Activated CD4-positive, alpha-beta T cell treated with anti-CD3 and anti-CD28 coated beads, Interleukin-2, amount 50 U/mL, for 24 hours (primary cell): ENCODE data around the gene HTRA3.

Experiments used
- DNase-seq, 2 donors: peaks; one replicate each; pipeline ENCODE4 v3.0.0-alpha.2; 2020; ENCODE audit warnings: low read depth in 1 of 2, low spot score in 1 of 2

HTRA3 gene

GRCh38 chr4:8278421-8279287 is 9.1 kb downstream of the HTRA3 start:
- DNase-seq, result no peak

- DNase-seq, result no peak
Measured at GRCh38 chr4:8279321-8280157, 10.0 kb downstream of the HTRA3 start.

DNA sequence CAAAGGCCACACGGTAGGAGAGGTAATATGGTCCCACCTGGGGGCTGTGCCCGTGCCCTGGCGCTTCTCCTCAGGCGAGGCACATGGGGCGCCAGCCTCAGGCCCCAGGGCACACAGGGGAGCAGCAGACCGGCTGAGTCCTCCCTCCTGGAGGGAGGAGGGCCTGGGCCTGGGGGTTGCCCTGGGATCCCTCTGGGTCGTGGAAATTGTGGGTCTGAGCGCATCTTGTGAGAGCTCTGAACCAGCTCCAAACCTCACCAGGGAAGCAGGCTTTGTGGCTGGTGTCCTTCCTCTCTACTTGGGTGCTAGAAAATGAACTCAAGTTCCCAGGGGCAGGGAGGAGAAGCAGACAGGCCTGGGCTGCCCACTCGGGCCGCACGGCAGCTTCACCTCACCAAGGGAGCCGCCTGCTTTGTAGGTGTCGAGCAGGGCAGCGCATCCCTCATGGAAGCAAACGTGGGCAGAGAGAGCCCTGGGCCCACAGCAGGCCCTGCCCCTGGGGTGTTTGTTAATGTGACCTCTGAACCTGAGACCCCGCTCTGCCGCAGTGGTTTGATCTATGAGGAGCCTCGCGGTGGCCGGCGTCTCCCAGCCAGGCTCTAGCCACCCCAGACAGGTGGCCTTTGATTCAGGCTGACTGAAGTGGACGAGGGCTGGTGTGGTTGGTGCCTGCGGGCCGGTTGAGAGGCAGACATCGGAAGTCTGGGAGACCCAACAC is 10.8 kb downstream of the HTRA3 start:
- DNase-seq, result no peak

DNA sequence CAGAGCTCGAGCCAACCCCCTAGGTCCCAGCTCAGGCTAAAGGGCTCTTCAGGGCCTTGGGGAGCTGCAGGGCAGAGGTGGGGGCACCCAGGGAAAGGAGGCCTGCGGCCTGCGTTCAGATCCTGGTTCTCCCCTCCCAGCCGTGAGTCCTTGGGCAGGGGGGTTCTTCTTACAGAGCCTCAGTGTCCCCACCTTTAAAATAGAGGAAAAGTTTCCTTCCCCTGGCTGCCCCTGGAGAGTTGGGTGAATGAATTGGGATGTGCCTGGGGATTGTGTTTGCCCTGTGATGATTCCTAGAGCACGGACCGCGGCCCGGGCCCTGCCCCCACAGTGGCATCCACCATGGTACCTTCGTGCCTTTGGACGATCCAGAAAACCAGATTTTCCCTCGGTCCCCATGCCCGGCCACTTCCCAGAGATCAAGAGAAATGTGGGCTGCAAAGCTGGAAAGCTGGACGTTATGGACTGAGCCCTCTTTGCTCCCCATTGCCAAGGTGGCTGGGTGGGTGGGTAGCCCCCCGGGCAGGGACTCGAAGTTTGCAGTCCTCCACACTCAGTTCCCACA is 11.4 kb downstream of the HTRA3 start:
- no peak for DNase-seq

DNA sequence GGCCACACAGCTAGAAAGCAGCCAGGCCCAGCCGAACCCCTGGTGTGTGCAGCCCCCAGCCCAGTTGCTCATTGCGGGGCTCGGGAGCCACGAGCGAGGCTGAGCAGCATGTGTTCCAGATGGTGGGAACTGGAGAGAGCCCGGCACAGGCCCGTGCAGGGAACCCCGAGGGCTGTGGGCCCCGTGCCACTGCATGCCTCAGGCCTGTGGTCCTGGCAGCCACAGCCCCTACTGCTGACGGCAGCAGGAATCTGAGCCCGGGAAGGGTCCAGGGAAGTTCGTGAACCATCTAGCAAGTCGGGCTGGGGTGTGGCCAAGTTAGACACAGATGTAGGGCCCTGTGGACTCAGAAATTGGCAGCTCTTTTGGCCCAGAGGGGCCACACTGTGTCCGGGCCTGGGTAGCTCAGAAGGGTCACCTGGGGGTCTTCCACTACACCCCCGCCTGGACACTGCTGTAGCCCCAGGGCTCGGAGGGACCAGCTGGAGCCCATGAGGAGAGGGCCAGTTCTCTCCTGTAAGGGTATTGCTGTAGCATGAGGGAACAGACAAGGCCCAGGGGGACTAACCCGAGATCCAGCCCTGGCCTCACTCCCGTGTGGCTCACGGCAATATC is 12.1 kb downstream of the HTRA3 start:
- DNase-seq, result no peak

- no peak for DNase-seq
Measured at GRCh38 chr4:8282134-8282641, 12.6 kb downstream of the HTRA3 start.

GRCh38 chr4:8282742-8283141 is 13.2 kb downstream of the HTRA3 start:
- no peak for DNase-seq

DNA sequence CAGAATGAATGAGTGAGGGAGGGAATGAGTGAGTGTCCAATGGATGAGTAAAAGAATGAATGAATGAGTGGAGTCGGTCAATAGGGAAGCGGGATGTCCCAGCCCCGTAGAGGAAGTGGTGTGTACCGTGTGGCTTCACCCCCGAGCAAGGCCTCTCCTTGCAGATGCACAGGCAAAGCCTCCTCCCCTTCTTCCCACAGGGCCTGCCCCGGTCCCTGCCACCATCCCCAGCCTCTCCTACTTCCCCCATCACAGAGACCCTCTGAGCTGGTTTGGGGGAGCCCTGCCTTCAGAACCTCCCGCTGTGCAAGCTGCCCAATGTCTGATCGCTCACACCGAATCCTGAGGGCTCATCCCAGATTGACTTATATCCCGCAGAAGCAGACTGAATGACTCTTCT is 13.6 kb downstream of the HTRA3 start:
- no peak for DNase-seq

DNA sequence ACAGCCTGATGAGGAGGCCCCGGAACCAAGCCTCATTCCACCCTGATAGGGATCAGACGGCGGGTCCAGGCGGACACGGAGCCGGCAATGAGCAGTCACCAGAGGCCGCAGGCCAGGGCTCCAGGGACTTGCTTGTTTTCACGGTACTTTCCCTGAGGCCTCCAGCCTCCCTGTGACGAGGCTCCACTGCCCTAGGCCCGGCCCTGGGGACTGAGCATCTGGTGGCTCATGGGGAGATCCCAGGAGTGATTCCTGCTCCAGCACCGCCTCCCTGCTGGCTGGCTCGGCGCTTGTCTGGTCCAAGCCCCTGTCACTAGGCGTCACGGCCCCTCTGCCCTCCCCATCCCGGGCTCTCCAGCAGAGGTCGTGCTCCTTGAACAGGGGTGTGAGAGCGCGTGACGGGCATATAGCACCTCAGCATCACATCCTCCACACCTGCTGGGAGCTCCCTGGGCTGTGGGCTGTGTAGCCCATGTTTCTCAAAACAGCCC is 14.1 kb downstream of the HTRA3 start:
- DNase-seq, result no peak

GRCh38 chr4:8284391-8284790 is 14.8 kb downstream of the HTRA3 start:
- DNase-seq, result no peak

DNA sequence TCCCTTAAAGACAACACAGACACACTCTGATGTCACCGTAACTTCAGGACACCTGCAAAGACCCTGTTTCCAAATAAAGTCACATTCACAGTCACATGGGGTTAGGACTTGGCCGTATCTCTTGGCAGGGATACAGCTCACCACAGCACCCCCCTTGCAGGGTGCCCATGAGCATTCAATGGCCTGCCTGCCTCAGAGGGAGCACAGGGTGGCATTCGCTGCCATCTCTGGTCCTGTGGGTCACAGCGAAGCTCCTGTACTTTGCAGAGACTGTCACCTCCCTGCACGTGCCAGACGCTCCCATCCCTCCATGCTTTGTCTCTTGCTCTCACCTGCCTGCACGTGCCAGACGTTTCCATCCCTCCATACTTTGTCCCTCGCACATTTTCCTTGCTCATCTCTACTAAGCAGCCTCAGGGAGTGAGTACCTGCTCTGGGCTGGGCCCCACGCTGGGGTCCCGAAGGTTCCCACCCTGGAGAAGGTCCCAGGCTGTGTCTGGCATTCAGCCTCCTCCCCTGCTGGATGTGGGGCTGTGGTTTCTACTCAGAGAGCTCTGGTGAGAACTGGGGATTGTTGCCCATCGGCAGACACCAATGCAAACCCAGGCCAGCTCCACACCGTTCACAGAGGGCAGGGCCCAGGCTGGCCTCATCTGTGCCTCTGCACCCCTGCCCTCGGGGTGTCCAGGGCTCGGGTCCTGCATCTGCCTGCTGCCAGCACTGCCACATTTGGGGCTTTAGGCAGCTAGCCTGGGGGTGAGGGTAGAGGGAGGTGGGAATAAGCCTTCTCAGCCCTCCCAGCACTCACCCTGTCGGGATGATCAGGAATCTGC is 15.8 kb downstream of the HTRA3 start:
- DNase-seq, result no peak

GRCh38 chr4:8285976-8286718 is 16.6 kb downstream of the HTRA3 start:
- DNase-seq, result no peak

DNA sequence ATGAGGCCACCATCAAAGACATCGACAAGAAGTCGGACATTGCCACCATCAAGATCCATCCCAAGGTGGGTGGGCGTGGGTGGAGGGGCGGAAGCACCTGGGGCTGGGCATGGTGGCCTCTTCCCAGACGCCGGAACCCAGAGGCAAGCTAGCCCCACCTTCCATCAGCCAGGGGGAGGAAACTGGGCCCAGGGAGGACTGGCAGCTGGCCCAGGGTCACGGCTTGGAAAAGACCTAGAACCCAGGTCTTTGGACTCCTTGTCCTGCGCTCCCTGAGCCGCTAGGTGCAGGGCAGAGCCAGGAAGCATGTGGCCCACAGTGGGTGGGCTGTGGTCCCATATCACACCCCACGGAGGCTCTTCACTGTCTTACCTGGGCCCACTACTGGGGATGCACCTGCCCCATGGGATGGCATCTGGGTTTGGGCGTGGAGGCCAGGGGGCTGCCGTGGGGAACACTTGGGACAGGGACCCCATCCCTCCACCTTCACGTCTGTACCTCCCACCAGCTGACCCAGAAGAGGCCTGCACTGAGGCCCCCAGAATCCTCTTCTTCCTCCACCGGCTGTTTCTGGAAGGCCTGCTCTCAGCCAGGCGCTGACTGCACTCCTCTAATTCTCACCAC is 17.3 kb downstream of the HTRA3 start:
- no peak for DNase-seq

- DNase-seq, result no peak
Measured at GRCh38 chr4:8287343-8288280, 18.1 kb downstream of the HTRA3 start.

GRCh38 chr4:8289151-8289750 is 19.7 kb downstream of the HTRA3 start:
- DNase-seq, result no peak

- DNase-seq, result no peak
Measured at GRCh38 chr4:8289956-8290700, 20.6 kb downstream of the HTRA3 start.

- no peak for DNase-seq
Measured at GRCh38 chr4:8290701-8290970, 21.1 kb downstream of the HTRA3 start.
